GM20000 (cell line): ENCODE data around the gene KDM4F.

ENCODE experiments used
- DNase-seq: peaks from one replicate; pipeline ENCODE4 v3.0.0; 2012; ENCODE audit warnings: low spot score
- TF ChIP-seq, protein P1 (sequence below): IDR thresholded peaks from 2 replicates; pipeline ENCODE4 v1.5.1; 2012; ENCODE audit warnings: mild to moderate bottlenecking, control low read depth; ENCODE audit errors: extremely low read depth, missing control alignments

KDM4F gene

GRCh38 chr11:95091663-95092180 lies 42.5 kb downstream of the KDM4F start:
- TF ChIP-seq, protein P1, sequence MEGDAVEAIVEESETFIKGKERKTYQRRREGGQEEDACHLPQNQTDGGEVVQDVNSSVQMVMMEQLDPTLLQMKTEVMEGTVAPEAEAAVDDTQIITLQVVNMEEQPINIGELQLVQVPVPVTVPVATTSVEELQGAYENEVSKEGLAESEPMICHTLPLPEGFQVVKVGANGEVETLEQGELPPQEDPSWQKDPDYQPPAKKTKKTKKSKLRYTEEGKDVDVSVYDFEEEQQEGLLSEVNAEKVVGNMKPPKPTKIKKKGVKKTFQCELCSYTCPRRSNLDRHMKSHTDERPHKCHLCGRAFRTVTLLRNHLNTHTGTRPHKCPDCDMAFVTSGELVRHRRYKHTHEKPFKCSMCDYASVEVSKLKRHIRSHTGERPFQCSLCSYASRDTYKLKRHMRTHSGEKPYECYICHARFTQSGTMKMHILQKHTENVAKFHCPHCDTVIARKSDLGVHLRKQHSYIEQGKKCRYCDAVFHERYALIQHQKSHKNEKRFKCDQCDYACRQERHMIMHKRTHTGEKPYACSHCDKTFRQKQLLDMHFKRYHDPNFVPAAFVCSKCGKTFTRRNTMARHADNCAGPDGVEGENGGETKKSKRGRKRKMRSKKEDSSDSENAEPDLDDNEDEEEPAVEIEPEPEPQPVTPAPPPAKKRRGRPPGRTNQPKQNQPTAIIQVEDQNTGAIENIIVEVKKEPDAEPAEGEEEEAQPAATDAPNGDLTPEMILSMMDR = no peak
- no peak for DNase-seq

- TF ChIP-seq, protein P1 = peak; percentile 54
- peak; percentile 59 for DNase-seq
Observed at GRCh38 chr11:95092549-95093324, 43.5 kb downstream of the KDM4F start.

DNA sequence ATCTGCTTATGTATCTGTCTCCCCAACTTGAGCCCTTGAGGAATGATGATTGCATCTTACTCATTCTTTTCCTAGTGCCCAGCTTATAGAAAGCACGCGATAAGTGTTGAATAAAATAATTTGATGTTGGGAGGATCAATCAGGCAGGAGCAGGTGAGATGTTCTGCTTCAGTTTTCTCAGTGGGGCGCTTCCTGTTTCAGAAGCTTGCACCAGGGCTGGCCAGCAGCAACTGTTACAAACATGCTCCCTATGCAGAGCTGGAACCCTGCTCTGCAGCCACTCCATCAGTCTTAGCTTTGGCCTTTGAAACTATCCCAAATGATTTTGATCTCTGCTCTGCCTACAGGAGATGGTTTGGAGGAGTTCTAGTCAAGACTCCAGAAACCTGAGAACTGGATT lies 44.3 kb downstream of the KDM4F start:
- DNase-seq = peak; percentile 41
- TF ChIP-seq, protein P1 = no peak

DNA sequence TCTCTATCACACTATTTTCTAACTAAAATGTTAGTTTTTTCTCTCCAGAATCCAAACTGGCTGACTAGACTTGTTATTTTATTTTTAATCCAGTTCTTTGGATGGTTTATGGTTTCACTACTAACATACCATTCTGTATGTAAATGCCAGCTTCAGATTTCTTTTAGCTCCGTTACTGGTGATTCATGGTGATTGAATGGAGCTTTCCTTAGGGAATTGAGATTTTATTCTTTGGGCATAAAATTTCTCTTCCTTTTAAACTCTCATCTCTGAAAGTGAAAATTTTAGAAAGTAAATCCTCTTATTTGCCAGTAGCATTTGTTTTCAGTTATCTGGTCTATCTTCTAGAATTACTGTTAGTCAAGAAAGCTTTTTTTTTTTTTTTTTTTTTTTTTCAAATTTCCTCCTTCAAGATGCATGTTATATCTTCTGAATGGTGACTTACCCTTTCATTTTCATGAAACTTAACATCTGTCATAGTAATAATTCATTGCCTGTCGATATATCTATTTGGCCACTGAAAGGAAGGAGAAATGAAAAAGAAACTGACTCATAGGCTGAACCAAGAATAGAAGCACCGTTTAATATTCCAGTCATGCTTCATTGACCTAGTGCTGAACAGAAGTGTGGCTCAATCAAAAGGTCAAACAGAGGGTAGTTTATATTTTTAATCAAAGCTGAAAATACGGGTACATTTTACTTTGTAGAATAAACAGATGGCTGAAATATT lies 46.8 kb downstream of the KDM4F start:
- TF ChIP-seq, protein P1 = no peak
- DNase-seq = peak; percentile 72

- DNase-seq = no peak
- TF ChIP-seq, protein P1 = no peak
Observed at GRCh38 chr11:95097209-95097608, 48.0 kb downstream of the KDM4F start.

DNA sequence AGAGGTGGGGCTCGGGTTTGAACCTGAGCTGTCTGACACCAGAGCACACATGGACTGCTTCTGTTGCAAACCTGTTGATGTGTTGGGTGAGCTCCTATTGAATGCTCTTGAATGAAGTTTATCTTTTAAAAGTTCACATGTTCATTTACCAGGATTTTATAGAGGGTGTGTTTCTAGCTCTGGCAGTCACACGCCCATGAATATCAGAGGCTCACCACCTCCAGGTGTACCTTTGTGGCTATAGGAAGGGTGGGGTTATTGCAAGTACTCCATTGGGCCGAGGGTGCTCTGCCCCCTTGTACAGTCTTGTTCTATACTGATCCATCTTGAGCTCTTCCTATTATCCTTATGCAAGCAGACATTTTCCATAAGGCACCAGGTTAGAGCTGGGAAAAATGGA lies 49.6 kb downstream of the KDM4F start:
- DNase-seq = no peak
- TF ChIP-seq, protein P1 = no peak

GRCh38 chr11:95100191-95100648 lies 51.0 kb downstream of the KDM4F start:
- TF ChIP-seq, protein P1 = no peak
- DNase-seq = no peak
